ENCODE results near the gene USP34. TPM values are rescaled to one million over a fixed set of nuclear protein-coding genes. Genes with fewer than 3 reads are reported as not detected.

USP34 gene
- total and polyA plus RNA-seq, 12 donors: 34.3 to 75.7 (median 58.6) TPM

- ATAC-seq (peak in 1 of 8 donors; percentile 28), DNase-seq (no peak)
- TF ChIP-seq CTCF (IDR thresholded peaks at IDR 0.05): no peak
- Histone ChIP-seq H3K4me3 (no peak overlapping the region), H3K27ac (peak overlapping the region in 2 of 10 donors; percentile 37 to 43), H3K36me3 (peaks cover 0 to 13% (median 0%) of the 10 kb centered on the region in 9 donors), H3K4me1 (peaks cover 0 to 41% (median 18%) of the 10 kb centered on the region in 9 donors), H3K27me3 (no peaks in the 10 kb centered on the region), H3K9me3 (no peaks in the 10 kb centered on the region)
- intact Hi-C loops (cut with DNase I): no loop called here
- 58 to 71% methylated on average over 5 of the region's 5 CpGs for WGBS, 2 donors
Measured at GRCh38 chr2:61411109-61411508, 59.8 kb downstream of the USP34 start.

GRCh38 chr2:61410185-61410584 is 60.7 kb downstream of the USP34 start:
- 98% methylated on average over 3 of the region's 3 CpGs for WGBS, 2 donors
- Histone ChIP-seq H3K4me3 (no peak overlapping the region), H3K27ac (no peak overlapping the region), H3K27me3 (no peaks in the 10 kb centered on the region), H3K36me3 (peaks cover 0 to 20% (median 6%) of the 10 kb centered on the region in 9 donors), H3K9me3 (no peaks in the 10 kb centered on the region), H3K4me1 (peaks cover 0 to 32% (median 11%) of the 10 kb centered on the region in 9 donors)
- no peak for TF ChIP-seq CTCF (IDR thresholded peaks at IDR 0.05)
- intact Hi-C loops (cut with DNase I): no loop called here
- no peak for ATAC-seq
- no peak for DNase-seq

- no peaks in the 10 kb centered on the region for H3K27me3 ChIP-seq
- H3K27ac ChIP-seq: no peak overlapping the region
- 73 to 75% methylated on average over 2 of the region's 2 CpGs for WGBS, 2 donors
Measured at GRCh38 chr2:61405813-61406212, 65.1 kb downstream of the USP34 start.

GRCh38 chr2:61404438-61404837 is 66.4 kb downstream of the USP34 start:
- Histone ChIP-seq H3K27ac (no peak overlapping the region), H3K4me1 (no peaks in the 10 kb centered on the region), H3K27me3 (no peaks in the 10 kb centered on the region), H3K4me3 (no peak overlapping the region), H3K9me3 (no peaks in the 10 kb centered on the region), H3K36me3 (peaks cover 0 to 52% (median 16%) of the 10 kb centered on the region in 9 donors)
- intact Hi-C loops (cut with DNase I): no loop called here
- WGBS, 2 donors: 73 to 84% methylated on average over 1 of the region's 1 CpG
- peak in 1 of 8 donors; percentile 47 for ATAC-seq
- no peak for DNase-seq
- TF ChIP-seq CTCF (IDR thresholded peaks at IDR 0.05): no peak

More at GRCh38 chr2:61405813-61406212, 65.1 kb downstream of the USP34 start:
- DNase-seq: no peak
- Histone ChIP-seq H3K4me3 (no peak overlapping the region), H3K4me1 (peaks cover 0 to 10% (median 0%) of the 10 kb centered on the region in 9 donors), H3K9me3 (no peaks in the 10 kb centered on the region), H3K36me3 (peaks cover 0 to 44% (median 16%) of the 10 kb centered on the region in 9 donors)
- no peak for ATAC-seq
- no peak for TF ChIP-seq CTCF (IDR thresholded peaks at IDR 0.05)
- intact Hi-C loops (cut with DNase I): no loop called here

Measured in heart right ventricle (tissue), 16 donors.